Neural cell (in vitro differentiated cells): ENCODE results near the gene GATAD2A.

ENCODE experiments used
- CTCF ChIP-seq: fragments of 450-650 bp; IDR thresholded peaks from 2 replicates; pipeline ENCODE4 v1.5.1; 2014; ENCODE audit warnings: antibody characterized with exemption, mild to moderate bottlenecking, moderate library complexity; ENCODE audit not compliant: poor library complexity, severe bottlenecking
- EZH2 ChIP-seq: fragments of 200-600, 300-800 bp; shearing (Covaris generic), sonication (generic); IDR thresholded peaks from 2 replicates; pipeline ENCODE4 v1.6.1; 2014; ENCODE audit warnings: antibody characterized with exemption, low read length, borderline replicate concordance, mild to moderate bottlenecking; ENCODE audit not compliant: insufficient read depth, poor library complexity, severe bottlenecking
- POLR2AphosphoS5 ChIP-seq: IDR thresholded peaks from 2 replicates; pipeline ENCODE4 v1.6.1; 2012
- RAD21 ChIP-seq: fragments of 450-650 bp; conservative IDR thresholded peaks from 2 replicates; pipeline ENCODE4 v1.6.1; 2014; ENCODE audit warnings: antibody characterized with exemption, mild to moderate bottlenecking, moderate library complexity
- REST ChIP-seq: IDR thresholded peaks from 2 replicates; pipeline ENCODE4 v1.6.1; 2012; ENCODE audit warnings: borderline replicate concordance
- SMC3 ChIP-seq: fragments of 450-650 bp; conservative IDR thresholded peaks from 2 replicates; pipeline ENCODE4 v1.6.1; 2014; ENCODE audit warnings: antibody characterized with exemption, mild to moderate bottlenecking, moderate library complexity; ENCODE audit not compliant: poor library complexity
- TAF1 ChIP-seq: IDR thresholded peaks from 2 replicates; pipeline ENCODE4 v1.6.1; 2012; ENCODE audit warnings: low read depth

GRCh38 chr19:19552798-19553197 lies 147.3 kb downstream of the GATAD2A start:
- no peak for TF ChIP-seq RAD21
- TF ChIP-seq CTCF = no peak
- no peak for TF ChIP-seq POLR2AphosphoS5
- no peak for TF ChIP-seq TAF1
- TF ChIP-seq REST = no peak
- TF ChIP-seq EZH2 = no peak
- no peak for TF ChIP-seq SMC3
